Gastrocnemius medialis (tissue), 4 donors: ENCODE results near the gene SLC39A11. TPM values are rescaled to one million over a fixed set of nuclear protein-coding genes. Genes with fewer than 3 reads are reported as not detected.

Experiments
- ATAC-seq, 2 donors: fragments of 150-250 bp; one replicate each; pipeline ENCODE4 v1.9.1; 2016
- DNase-seq, 2 donors: peaks; one replicate each; pipeline ENCODE4 v3.0.0-alpha.2; 2019
- H3K27ac ChIP-seq, 4 donors: fragments of 200-600 bp; sonication (generic); 1 replicate in 1 of 4; 2 replicates in 3 of 4; pipeline ENCODE4 v1.5.1; 2016 to 2018; ENCODE audit warnings: mild to moderate bottlenecking in 2 of 4, moderate library complexity in 1 of 4
- H3K27me3 ChIP-seq, 3 donors: fragments of 200-600 bp; sonication (generic) in 2 of 3; 1 replicate in 1 of 3; 2 replicates in 2 of 3; pipeline versions ENCODE4 v1.5.1 to v1.6.0; 2016 to 2019; ENCODE audit warnings: mild to moderate bottlenecking in 1 of 3, moderate library complexity in 1 of 3
- H3K36me3 ChIP-seq, 2 donors: fragments of 200-600 bp; sonication (generic) in 1 of 2; one replicate each; pipeline ENCODE4 v1.5.1; 2017 to 2018
- H3K4me1 ChIP-seq, 2 donors: fragments of 200-600 bp; sonication (generic) in 1 of 2; one replicate each; pipeline ENCODE4 v1.5.1; 2016 to 2017; ENCODE audit warnings: mild to moderate bottlenecking in 2 of 2
- H3K4me3 ChIP-seq, 4 donors: fragments of 200-600 bp; sonication (generic) in 3 of 4; 1 replicate in 1 of 4; 2 replicates in 3 of 4; pipeline ENCODE4 v1.5.1; 2016 to 2019; ENCODE audit warnings: mild to moderate bottlenecking in 2 of 4
- H3K9me3 ChIP-seq, 3 donors: fragments of 200-600 bp; sonication (generic) in 2 of 3; 1 replicate in 1 of 3; 2 replicates in 2 of 3; pipeline ENCODE4 v1.5.1; 2016 to 2019
- CTCF ChIP-seq, 5 experiments: fragments of 450-650 bp in 3 of 5; fragments of 200-600 bp in 2 of 5; sonication (generic) in 2 of 5; IDR thresholded peaks in 4 of 5; conservative IDR thresholded peaks in 1 of 5; 1 replicate in 4 of 5; 2 replicates in 1 of 5; pipeline ENCODE4 v1.5.1; 2016 to 2019; ENCODE audit warnings: antibody characterized with exemption in 5 of 5, mild to moderate bottlenecking in 3 of 5, moderate library complexity in 3 of 5
- POLR2A ChIP-seq, 2 donors: fragments of 450-650 bp; IDR thresholded peaks; one replicate each; pipeline ENCODE4 v1.6.1; 2017; ENCODE audit warnings: antibody characterized with exemption in 2 of 2, mild to moderate bottlenecking in 2 of 2, moderate library complexity in 2 of 2
- in situ Hi-C, 4 donors: fragments of 200-750 bp; cut with MboI; loops; one replicate each; pipeline versions ENCODE4 v1.15.0 to v1.8.0; 2017; ENCODE audit warnings: low sequenced_read_pairs in 4 of 4
- intact Hi-C: fragments of 100-400 bp; cut with DNase I; formaldehyde crosslinking; loops from one replicate; pipeline ENCODE4 v1.15.1; 2023; ENCODE audit warnings: low total_unique reads
- total RNA-seq, 4 donors: library from RNA; depleted of rRNA; stranded (reverse); fragments of >200 nt; gene quantifications; one replicate each; pipeline versions ENCODE4 v1.1.0 to v1.2.3, GENCODE V29; 2016

The SLC39A11 gene
- total RNA-seq, 4 donors from 2014 or later: 7.6 to 28.4 (median 10.7) TPM

DNA sequence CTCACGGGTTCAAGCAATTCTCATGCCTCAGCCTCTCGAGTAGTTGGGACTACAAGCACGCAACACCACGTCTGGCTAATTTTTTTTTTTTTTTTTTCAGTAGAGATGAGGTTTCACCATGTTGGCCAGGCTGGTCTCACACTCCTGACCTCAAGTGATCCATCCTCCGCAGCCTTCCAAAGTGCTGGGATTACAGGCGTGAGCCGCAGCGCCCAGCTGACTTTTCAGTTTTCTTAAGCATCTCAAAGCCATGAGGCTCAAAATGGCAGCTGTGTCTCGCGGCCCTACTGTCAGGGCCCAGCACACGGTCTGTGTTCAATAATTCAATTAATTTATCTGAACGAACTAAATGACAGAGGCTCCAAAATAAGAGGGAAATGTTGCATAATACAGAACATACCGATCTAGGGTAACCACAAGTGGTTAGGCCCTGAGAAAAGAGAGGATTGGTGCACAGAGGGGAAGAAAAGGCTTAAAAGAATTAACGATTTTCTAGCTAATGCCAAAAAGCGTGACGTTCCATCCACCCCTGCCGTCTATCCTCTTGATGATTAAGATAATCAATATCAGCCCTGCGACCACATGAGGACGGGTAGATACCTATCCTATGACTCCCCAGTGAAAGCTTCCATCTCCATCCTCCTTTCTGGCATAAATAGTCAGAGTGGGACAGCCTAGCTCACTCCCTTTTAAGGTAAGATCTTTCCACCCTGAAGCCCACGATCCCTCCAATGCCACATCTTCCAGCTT is 136.9 kb downstream of the SLC39A11 start:
- intact Hi-C loops (no loop called here), in situ Hi-C loops (no loop called here)
- Histone ChIP-seq H3K27me3 (no peaks in the 10 kb centered on the region), H3K27ac (no peak overlapping the region), H3K4me1 (no peaks in the 10 kb centered on the region), H3K36me3 (no peaks in the 10 kb centered on the region), H3K4me3 (no peak overlapping the region), H3K9me3 (no peaks in the 10 kb centered on the region)
- DNase-seq: no peak
- no peak for TF ChIP-seq CTCF (IDR thresholded peaks at IDR 0.05 in 4 of 5, conservative IDR thresholded peaks at IDR 0.05 in 1 of 5)
- TF ChIP-seq POLR2A (IDR thresholded peaks at IDR 0.05): no peak
- ATAC-seq: no peak

- in situ Hi-C loops: no loop called here
- no peaks in the 10 kb centered on the region for H3K36me3 ChIP-seq
- no peak for DNase-seq
- H3K27ac ChIP-seq: no peak overlapping the region
- H3K4me3 ChIP-seq: no peak overlapping the region
- ATAC-seq: no peak
- no peak for TF ChIP-seq POLR2A (IDR thresholded peaks at IDR 0.05)
- no peak for TF ChIP-seq CTCF (IDR thresholded peaks at IDR 0.05 in 4 of 5, conservative IDR thresholded peaks at IDR 0.05 in 1 of 5)
- H3K4me1 ChIP-seq: no peaks in the 10 kb centered on the region
- H3K27me3 ChIP-seq: no peaks in the 10 kb centered on the region
- intact Hi-C loops: no loop called here
- no peaks in the 10 kb centered on the region for H3K9me3 ChIP-seq
Observed at GRCh38 chr17:72954579-72954978, 137.9 kb downstream of the SLC39A11 start.

DNA sequence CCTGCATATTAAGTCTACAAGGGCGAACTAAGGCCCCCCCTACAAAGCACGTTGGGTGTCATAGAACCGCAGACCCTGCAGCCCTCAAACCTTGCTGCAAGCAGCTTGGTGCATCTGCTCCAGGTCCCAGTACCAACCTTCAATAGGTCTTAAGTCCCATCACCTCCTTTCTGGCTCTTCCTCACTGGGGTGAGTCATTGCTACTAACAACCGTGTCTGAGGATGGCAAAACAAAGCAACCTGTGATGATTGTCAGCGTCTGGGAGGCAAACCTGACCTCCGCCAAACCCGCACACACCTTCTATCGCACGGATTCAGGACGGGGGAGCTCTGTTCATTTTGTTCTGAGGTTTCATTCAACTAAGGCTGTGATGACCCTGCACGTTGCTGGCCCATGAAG is 138.9 kb downstream of the SLC39A11 start:
- DNase-seq (no peak), ATAC-seq (no peak)
- Histone ChIP-seq H3K36me3 (no peaks in the 10 kb centered on the region), H3K27ac (no peak overlapping the region), H3K9me3 (no peaks in the 10 kb centered on the region), H3K4me3 (no peak overlapping the region), H3K27me3 (no peaks in the 10 kb centered on the region), H3K4me1 (no peaks in the 10 kb centered on the region)
- in situ Hi-C loops: no loop called here
- TF ChIP-seq POLR2A (IDR thresholded peaks at IDR 0.05): no peak
- no peak for TF ChIP-seq CTCF (IDR thresholded peaks at IDR 0.05 in 4 of 5, conservative IDR thresholded peaks at IDR 0.05 in 1 of 5)
- intact Hi-C loops: no loop called here

DNA sequence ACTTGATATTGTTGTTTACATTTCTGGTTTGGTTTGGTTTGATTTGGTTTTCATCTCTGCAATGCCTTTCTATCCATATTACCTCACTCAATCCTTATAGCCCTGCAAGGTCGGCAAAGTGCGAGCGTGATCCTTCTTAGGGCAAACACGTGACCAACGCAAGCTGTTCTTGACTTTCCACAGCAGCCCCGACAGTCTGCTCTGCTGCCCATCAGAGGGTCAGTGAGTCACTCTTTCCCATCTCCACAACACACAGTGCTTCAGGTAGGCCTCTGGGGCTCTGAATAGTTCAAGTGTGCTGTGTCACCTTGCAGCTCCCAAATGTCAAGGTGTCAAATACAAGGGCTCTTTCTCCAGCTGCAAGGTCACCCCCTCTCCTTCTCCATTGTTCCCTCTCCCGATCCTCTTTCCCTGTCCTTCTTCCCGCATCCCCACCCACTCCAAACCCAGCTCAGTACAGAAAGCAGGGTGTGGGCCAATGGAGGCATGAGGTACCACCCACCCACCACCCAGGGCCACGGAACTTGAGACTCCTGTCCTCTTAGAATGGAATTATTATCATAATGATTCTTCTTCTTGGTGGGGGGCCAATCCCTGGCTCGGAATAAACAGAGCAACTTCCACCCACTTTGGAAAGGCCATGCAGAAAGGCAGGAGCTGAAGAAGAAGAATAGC is 139.7 kb downstream of the SLC39A11 start:
- Histone ChIP-seq H3K27me3 (no peaks in the 10 kb centered on the region), H3K36me3 (no peaks in the 10 kb centered on the region), H3K27ac (no peak overlapping the region), H3K4me1 (no peaks in the 10 kb centered on the region), H3K9me3 (no peaks in the 10 kb centered on the region), H3K4me3 (no peak overlapping the region)
- in situ Hi-C loops: no loop called here
- intact Hi-C loops: no loop called here
- ATAC-seq: no peak
- DNase-seq: no peak
- no peak for TF ChIP-seq POLR2A (IDR thresholded peaks at IDR 0.05)
- TF ChIP-seq CTCF (IDR thresholded peaks at IDR 0.05 in 4 of 5, conservative IDR thresholded peaks at IDR 0.05 in 1 of 5): no peak
